Measurements from ENCODE around the gene MYOM1. TPM values are rescaled to one million over a fixed set of nuclear protein-coding genes. Genes with fewer than 3 reads are reported as not detected.

Gene MYOM1
- total RNA-seq, 1 experiment from 2014 or later: 0.41 TPM

DNA sequence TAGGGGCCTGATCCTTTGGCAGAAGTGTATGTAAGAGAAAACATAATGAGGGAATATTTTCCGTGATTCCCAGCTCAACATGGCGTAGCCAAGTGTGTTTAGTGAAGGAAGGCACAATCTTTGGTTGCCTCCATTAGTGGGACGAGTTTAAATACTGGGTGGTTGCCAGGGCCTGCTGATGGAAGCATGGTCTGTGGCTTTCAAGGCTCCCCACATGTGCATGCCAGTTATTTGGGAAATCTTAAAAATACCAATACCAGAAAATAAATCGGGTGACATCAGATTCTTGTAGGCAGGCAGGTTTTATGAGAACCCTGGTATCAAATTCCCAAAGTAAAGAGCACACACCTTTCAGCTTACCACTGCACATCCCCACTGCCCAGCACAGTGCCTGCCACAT is 35.0 kb upstream of the MYOM1 start:
- ChIA-PET POLR2A (interaction anchor here (1.0 kb wide), 1 partner anchor 199 kb away, joined by 3 read pairs; no protein-coding TSS in a partner anchor), CTCF (no interaction called here)
- H3K4me3 ChIP-seq (ENCODE audit: low read depth, low read length): no peak overlapping the region
- Mint-ChIP-seq H3K27ac (ENCODE audit: unreplicated experiment) (no peak overlapping the region), H3K36me3 (ENCODE audit: insufficient read depth, unreplicated experiment) (peaks cover 76% of the 10 kb centered on the region), H3K4me3 (ENCODE audit: unreplicated experiment) (no peak overlapping the region), H3K27me3 (ENCODE audit: insufficient read depth, unreplicated experiment) (no peaks in the 10 kb centered on the region), H3K9me3 (ENCODE audit: unreplicated experiment) (no peaks in the 10 kb centered on the region), H3K4me1 (ENCODE audit: low read depth, unreplicated experiment) (peaks cover 47% of the 10 kb centered on the region)
- intact Hi-C loops (cut with micrococcal nuclease; ENCODE audit: unreplicated experiment): no loop called here
- TF ChIP-seq CTCF (IDR thresholded peaks at IDR 0.05; ENCODE audit: insufficient read depth in 1 of 2, low read depth in 1 of 2, low read length in 1 of 2, severe bottlenecking in 1 of 2, unreplicated experiment in 1 of 2): no peak
- BruUV-seq (replicated peaks): no TSS peak
- H3K4me1 ChIP-seq: peaks cover 78% of the 10 kb centered on the region
- peaks cover 2% of the 10 kb centered on the region for H3K36me3 ChIP-seq (ENCODE audit: control insufficient read depth, insufficient read depth, low read length)
- DNase-seq: no peak
- no peaks in the 10 kb centered on the region for H3K9me3 ChIP-seq
- H3K27me3 ChIP-seq (replicated peaks; ENCODE audit: control insufficient read depth, insufficient read depth, low read length): no peaks in the 10 kb centered on the region

DNA sequence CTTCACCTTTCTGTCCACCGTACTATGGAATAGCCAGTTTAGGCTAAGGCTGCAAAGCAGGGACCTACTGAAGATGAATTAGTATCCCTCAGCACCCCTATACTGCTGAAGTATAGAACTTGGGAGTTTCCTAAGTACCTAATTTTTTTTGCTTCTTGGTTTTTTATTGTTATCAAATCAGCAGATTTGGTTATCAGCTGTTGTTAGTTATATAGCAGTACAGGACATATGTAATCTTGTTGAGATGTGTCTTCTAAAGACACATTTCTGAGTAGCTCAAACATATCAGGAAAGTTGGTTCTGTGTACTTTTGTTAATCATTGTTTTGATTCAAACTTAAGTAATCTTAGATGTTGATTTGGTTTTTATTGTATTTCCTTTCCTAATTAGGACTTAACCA is 33.1 kb upstream of the MYOM1 start:
- peaks cover 44% of the 10 kb centered on the region for H3K4me1 Mint-ChIP-seq (ENCODE audit: low read depth, unreplicated experiment)
- peaks cover 70% of the 10 kb centered on the region for H3K36me3 Mint-ChIP-seq (ENCODE audit: insufficient read depth, unreplicated experiment)
- H3K4me1 ChIP-seq: peaks cover 71% of the 10 kb centered on the region
- no peaks in the 10 kb centered on the region for H3K9me3 ChIP-seq
- no peak overlapping the region for H3K4me3 ChIP-seq (ENCODE audit: low read depth, low read length)
- no peak overlapping the region for H3K27ac Mint-ChIP-seq (ENCODE audit: unreplicated experiment)
- no TSS peak for BruUV-seq (replicated peaks)
- H3K27me3 Mint-ChIP-seq (ENCODE audit: insufficient read depth, unreplicated experiment): no peaks in the 10 kb centered on the region
- H3K9me3 Mint-ChIP-seq (ENCODE audit: unreplicated experiment): no peaks in the 10 kb centered on the region
- no peak for TF ChIP-seq CTCF (IDR thresholded peaks at IDR 0.05; ENCODE audit: insufficient read depth in 1 of 2, low read depth in 1 of 2, low read length in 1 of 2, severe bottlenecking in 1 of 2, unreplicated experiment in 1 of 2)
- no peak overlapping the region for H3K4me3 Mint-ChIP-seq (ENCODE audit: unreplicated experiment)
- POLR2A ChIA-PET: no interaction called here
- CTCF ChIA-PET: no interaction called here
- intact Hi-C loops (cut with micrococcal nuclease; ENCODE audit: unreplicated experiment): no loop called here
- H3K36me3 ChIP-seq (ENCODE audit: control insufficient read depth, insufficient read depth, low read length): no peaks in the 10 kb centered on the region; the same call in 1 of the 2 replicates
- no peak for DNase-seq
- no peaks in the 10 kb centered on the region for H3K27me3 ChIP-seq (replicated peaks; ENCODE audit: control insufficient read depth, insufficient read depth, low read length)

- no peaks in the 10 kb centered on the region for H3K9me3 Mint-ChIP-seq (ENCODE audit: unreplicated experiment)
- POLR2A ChIA-PET: no interaction called here
- Histone ChIP-seq H3K4me3 (ENCODE audit: low read depth, low read length) (no peak overlapping the region), H3K9me3 (no peaks in the 10 kb centered on the region), H3K4me1 (peaks cover 61% of the 10 kb centered on the region), H3K27me3 (replicated peaks; ENCODE audit: control insufficient read depth, insufficient read depth, low read length) (no peaks in the 10 kb centered on the region), H3K36me3 (ENCODE audit: control insufficient read depth, insufficient read depth, low read length) (no peaks in the 10 kb centered on the region; the same call in 1 of the 2 replicates)
- no TSS peak for BruUV-seq (replicated peaks)
- H3K27ac Mint-ChIP-seq (ENCODE audit: unreplicated experiment): no peak overlapping the region
- no peaks in the 10 kb centered on the region for H3K27me3 Mint-ChIP-seq (ENCODE audit: insufficient read depth, unreplicated experiment)
- no peak for DNase-seq
- peaks cover 36% of the 10 kb centered on the region for H3K4me1 Mint-ChIP-seq (ENCODE audit: low read depth, unreplicated experiment)
- H3K36me3 Mint-ChIP-seq (ENCODE audit: insufficient read depth, unreplicated experiment): peaks cover 70% of the 10 kb centered on the region
- intact Hi-C loops (cut with micrococcal nuclease; ENCODE audit: unreplicated experiment): no loop called here
- TF ChIP-seq CTCF (IDR thresholded peaks at IDR 0.05; ENCODE audit: insufficient read depth in 1 of 2, low read depth in 1 of 2, low read length in 1 of 2, severe bottlenecking in 1 of 2, unreplicated experiment in 1 of 2): no peak
- CTCF ChIA-PET: no interaction called here
- no peak overlapping the region for H3K4me3 Mint-ChIP-seq (ENCODE audit: unreplicated experiment)
Observed at GRCh38 chr18:3251963-3252277, 32.2 kb upstream of the MYOM1 start.

Measured in Caco-2 (cell line).